ENCODE results near the gene NLRP9.

- no peak for TF ChIP-seq REST (IDR thresholded peaks at IDR 0.05; ENCODE audit: insufficient replicate concordance, low read depth)
- TF ChIP-seq CTCF (IDR thresholded peaks at IDR 0.05; ENCODE audit: insufficient read depth, low read length), result no peak
- no peak for TF ChIP-seq POLR2AphosphoS5 (IDR thresholded peaks at IDR 0.05; ENCODE audit: low read depth)
- TF ChIP-seq SPI1 (IDR thresholded peaks at IDR 0.05; ENCODE audit: borderline replicate concordance, low read depth), result no peak
- no peak for TF ChIP-seq GABPA (IDR thresholded peaks at IDR 0.05; ENCODE audit: low read depth)
These were observed 52.4 kb downstream of the NLRP9 start for GRCh38 chr19:55685776-55686175.

Measured in HL-60 (cell line).